Fibroblast of the aortic adventitia (primary cell): ENCODE results near the gene SLC33A1. TPM values are rescaled to one million over a fixed set of nuclear protein-coding genes. Genes with fewer than 3 reads are reported as not detected.
"Not testable (repeated sequence)": the region's sequence is repeated elsewhere in the genome, so short reads cannot be mapped to it uniquely, and the experiment has no call there.

Source experiments
- DNase-seq: peaks from one replicate; pipeline ENCODE4 v3.0.0-alpha.2; 2010; ENCODE audit warnings: low read depth
- H3K4me3 ChIP-seq: 2 replicates; pipeline ENCODE4 v1.5.1; 2011; ENCODE audit warnings: low read depth, mild to moderate bottlenecking, control low read depth, low read length, moderate library complexity
- total RNA-seq: library from RNA; depleted of rRNA; stranded (reverse); fragments of >200 nt; gene quantifications from 2 replicates; pipeline ENCODE4 v1.2.3, GENCODE V29; 2012; ENCODE audit warnings: low replicate concordance
- TF ChIP-seq, protein P1 (sequence below): IDR thresholded peaks from 2 replicates; pipeline ENCODE4 v1.5.1; 2011; ENCODE audit warnings: mild to moderate bottlenecking, low read length, control low read depth, inconsistent platforms; ENCODE audit not compliant: insufficient read depth

Gene SLC33A1
- total RNA-seq, 1 donor: 49.8 TPM

DNA sequence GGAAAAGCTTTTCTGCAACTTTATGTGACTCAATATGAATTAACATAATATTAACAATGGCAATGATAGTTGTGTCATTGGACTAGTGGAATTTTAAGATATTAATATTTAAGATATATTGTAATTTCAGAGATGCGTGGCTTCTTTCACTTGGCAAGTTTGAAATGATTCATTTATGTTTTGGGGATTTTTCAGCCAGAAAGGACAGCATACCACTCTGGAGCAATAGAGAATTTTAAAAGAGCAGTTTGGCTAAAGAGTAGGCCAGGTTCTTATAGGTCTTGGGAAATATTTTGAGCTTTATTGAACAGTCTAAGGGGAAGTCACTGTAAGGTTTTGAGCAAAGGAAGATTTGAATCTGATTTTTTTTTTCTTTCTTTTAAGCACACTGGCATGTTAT, 32.7 kb upstream of the SLC33A1 start:
- no peak for DNase-seq
- H3K4me3 ChIP-seq: no peak overlapping the region
- TF ChIP-seq, protein P1, sequence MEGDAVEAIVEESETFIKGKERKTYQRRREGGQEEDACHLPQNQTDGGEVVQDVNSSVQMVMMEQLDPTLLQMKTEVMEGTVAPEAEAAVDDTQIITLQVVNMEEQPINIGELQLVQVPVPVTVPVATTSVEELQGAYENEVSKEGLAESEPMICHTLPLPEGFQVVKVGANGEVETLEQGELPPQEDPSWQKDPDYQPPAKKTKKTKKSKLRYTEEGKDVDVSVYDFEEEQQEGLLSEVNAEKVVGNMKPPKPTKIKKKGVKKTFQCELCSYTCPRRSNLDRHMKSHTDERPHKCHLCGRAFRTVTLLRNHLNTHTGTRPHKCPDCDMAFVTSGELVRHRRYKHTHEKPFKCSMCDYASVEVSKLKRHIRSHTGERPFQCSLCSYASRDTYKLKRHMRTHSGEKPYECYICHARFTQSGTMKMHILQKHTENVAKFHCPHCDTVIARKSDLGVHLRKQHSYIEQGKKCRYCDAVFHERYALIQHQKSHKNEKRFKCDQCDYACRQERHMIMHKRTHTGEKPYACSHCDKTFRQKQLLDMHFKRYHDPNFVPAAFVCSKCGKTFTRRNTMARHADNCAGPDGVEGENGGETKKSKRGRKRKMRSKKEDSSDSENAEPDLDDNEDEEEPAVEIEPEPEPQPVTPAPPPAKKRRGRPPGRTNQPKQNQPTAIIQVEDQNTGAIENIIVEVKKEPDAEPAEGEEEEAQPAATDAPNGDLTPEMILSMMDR: no peak

DNA sequence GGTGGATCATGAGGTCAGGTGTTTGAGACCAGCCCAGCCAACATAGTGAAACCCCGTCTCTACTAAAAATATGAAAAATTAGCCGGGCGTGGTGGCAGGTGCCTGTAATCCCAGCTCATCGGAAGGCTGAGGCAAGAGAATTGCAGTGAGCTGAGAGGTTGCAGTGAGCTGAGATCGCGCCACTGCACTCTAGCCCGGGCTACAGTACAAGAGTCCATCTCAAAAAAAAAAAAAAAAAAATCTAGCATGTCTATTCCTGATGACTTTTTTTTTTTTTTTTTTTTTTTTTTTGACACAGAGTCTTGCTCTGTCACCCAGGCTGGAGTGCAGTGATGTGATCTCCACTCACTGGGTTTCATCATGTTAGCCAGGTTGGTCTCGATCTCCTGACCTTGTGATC, 32.1 kb upstream of the SLC33A1 start:
- H3K4me3 ChIP-seq, DNase-seq: not testable (repeated sequence)

DNA sequence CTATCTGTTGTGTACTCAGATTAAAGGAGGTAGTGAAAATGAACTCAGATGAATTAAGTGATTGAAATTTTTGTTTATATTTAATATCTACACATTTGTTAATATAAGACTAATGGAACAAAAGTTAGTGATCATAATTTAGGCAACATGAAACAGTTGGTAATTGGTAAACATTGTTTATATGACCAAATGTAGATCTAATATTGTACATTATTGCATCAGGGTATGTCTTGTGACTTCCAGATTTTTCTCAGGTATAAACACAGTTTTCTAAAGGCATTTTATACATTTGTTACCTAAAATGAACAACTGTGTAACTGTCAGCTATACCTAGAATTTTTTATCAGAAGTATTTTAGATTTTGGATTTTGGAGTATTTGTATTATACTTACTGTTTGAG, 31.1 kb upstream of the SLC33A1 start:
- no peak overlapping the region for H3K4me3 ChIP-seq
- TF ChIP-seq, protein P1: no peak
- no peak for DNase-seq

DNA sequence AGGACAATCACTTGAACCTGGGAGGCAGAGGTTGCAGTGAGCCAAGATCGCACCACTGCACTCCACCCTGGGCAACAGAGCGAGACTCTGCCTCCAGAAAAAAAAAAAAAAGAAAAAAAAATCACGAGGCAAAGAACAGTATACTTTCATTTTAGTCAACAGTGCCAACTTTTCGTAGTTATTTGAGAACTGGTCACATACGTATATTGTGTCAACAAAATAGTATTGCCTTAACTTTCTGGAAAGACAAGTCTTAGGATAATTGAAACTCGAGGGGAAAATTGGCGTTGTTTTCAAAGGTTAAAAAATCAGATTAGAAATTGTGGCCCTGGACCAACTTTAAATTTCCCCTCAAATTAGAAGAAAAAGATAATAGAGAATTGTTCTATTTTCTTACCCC, 30.1 kb upstream of the SLC33A1 start:
- no peak for DNase-seq
- no peak overlapping the region for H3K4me3 ChIP-seq
- TF ChIP-seq, protein P1: no peak

DNA sequence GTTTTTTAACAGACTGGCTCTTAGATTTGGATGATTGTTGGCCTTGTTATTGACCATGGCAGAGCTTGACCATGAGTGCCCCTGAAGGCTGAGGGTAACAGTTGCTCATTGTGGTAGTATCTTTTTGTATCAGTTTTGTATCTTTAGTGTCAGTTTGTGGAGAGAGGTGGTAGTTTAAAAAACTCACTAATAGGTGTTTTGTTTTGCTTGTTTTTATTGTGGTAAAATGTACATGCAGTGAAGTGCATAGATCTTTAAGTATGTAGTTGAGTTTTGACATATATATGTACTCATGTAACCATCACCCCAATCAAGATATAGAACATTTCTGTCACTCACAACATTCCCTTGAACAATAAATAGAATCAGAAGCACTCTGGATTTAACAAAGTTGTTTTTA, 26.1 kb upstream of the SLC33A1 start:
- TF ChIP-seq, protein P1: no peak
- DNase-seq: no peak
- no peak overlapping the region for H3K4me3 ChIP-seq

DNA sequence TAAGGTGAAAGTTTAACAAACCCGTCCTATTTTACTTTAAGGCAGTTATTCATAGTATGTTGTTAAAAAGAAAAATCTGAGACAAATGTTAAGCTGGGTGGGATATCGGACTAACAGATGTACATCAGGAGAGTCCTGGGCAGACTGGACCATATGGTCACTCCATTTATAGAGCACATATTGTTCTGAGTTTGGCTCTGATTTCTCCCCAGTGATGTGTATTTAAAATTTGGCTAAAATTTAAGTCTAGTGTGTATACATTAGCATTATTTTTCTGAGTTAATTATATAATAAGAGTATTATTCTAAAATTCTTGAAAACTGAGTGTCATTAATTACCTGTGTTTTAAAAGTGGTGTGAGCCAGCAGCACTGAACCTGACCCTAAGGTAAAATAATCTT, 22.3 kb upstream of the SLC33A1 start:
- DNase-seq: no peak
- TF ChIP-seq, protein P1: no peak
- no peak overlapping the region for H3K4me3 ChIP-seq

DNA sequence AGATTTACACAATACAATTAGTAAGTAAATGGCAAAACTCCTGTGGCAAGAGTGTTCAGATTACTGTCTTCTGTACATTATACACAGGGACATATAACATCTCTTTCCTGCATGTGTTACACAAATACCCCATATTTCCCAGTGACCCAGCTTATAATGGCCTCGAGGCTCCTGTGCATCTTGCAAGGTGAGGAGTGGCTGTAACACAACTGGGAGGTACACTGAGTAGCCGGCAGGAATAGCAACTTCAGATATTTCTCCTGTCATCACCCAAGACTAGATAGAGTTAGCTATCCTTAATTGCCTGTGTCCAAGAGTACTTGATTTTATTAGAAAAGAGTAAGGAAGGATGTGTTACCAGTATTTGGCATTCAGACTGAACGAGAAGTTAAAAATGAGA, 21.8 kb upstream of the SLC33A1 start:
- DNase-seq: no peak
- H3K4me3 ChIP-seq: no peak overlapping the region
- TF ChIP-seq, protein P1: no peak
